ENCODE data around the gene NXF3.
A peak's percentile ranks its signal among the peaks of the same experiment; 100 is the strongest.
"Not testable (repeated sequence)": the region's sequence is repeated elsewhere in the genome, so short reads cannot be mapped to it uniquely, and the experiment has no call there.

The NXF3 gene

GRCh38 chrX:103092942-103093341 is at the start of gene NXF3:
Gene NXF3 (minus strand): TSS chrX:103093143. CDS start chrX:103093023, 120 bp downstream.
- DNase-seq, result no peak

- DNase-seq, result not testable (repeated sequence)
Observed at GRCh38 chrX:103136528-103136927, 43.6 kb upstream of the NXF3 start.

GRCh38 chrX:103124284-103124683 is 31.3 kb upstream of the NXF3 start:
- DNase-seq, result no peak

GRCh38 chrX:103120748-103121147 is 27.8 kb upstream of the NXF3 start:
- no peak for DNase-seq

GRCh38 chrX:103116970-103117369 is 24.0 kb upstream of the NXF3 start:
- not testable (repeated sequence) for DNase-seq

GRCh38 chrX:103109497-103109896 is 16.6 kb upstream of the NXF3 start:
- DNase-seq, result not testable (repeated sequence)

GRCh38 chrX:103107836-103108235 is 14.9 kb upstream of the NXF3 start:
- DNase-seq, result no peak

GRCh38 chrX:103107227-103107737 is 14.3 kb upstream of the NXF3 start:
- DNase-seq, result not testable (repeated sequence)

GRCh38 chrX:103104370-103104769 is 11.4 kb upstream of the NXF3 start:
- not testable (repeated sequence) for DNase-seq

- not testable (repeated sequence) for DNase-seq
Observed at GRCh38 chrX:103103866-103104265, 10.9 kb upstream of the NXF3 start.

GRCh38 chrX:103101299-103102042 is 8.5 kb upstream of the NXF3 start:
- DNase-seq, result no peak

- no peak for DNase-seq
Observed at GRCh38 chrX:103100484-103100883, 7.5 kb upstream of the NXF3 start.

- DNase-seq, result no peak
Observed at GRCh38 chrX:103099691-103100090, 6.7 kb upstream of the NXF3 start.

- DNase-seq, result no peak
Observed at GRCh38 chrX:103098488-103098887, 5.5 kb upstream of the NXF3 start.

- DNase-seq, result no peak
Observed at GRCh38 chrX:103081051-103081450, 11.9 kb downstream of the NXF3 start.

GRCh38 chrX:103073467-103073866 is 19.5 kb downstream of the NXF3 start:
- no peak for DNase-seq

- DNase-seq, result no peak
Observed at GRCh38 chrX:103066606-103067005, 26.3 kb downstream of the NXF3 start.

GRCh38 chrX:103063918-103064434 is 29.0 kb downstream of the NXF3 start, which contains the start of gene BEX1:
Gene BEX1 (minus strand): TSS chrX:103064171. CDS start chrX:103063274, 897 bp downstream.
- peak; percentile 93 for DNase-seq

- DNase-seq, result peak; percentile 71
Observed at GRCh38 chrX:103063191-103063845, 29.6 kb downstream of the NXF3 start.

GRCh38 chrX:103061486-103061885 is 31.5 kb downstream of the NXF3 start:
- DNase-seq, result no peak

- DNase-seq, result no peak
Observed at GRCh38 chrX:103056902-103057301, 36.0 kb downstream of the NXF3 start.

- DNase-seq, result no peak
Observed at GRCh38 chrX:103052625-103053024, 40.3 kb downstream of the NXF3 start.

GRCh38 chrX:103051260-103051789 is 41.6 kb downstream of the NXF3 start:
- DNase-seq, result peak; percentile 4

- DNase-seq, result not testable (repeated sequence)
Observed at GRCh38 chrX:103033371-103033770, 59.6 kb downstream of the NXF3 start.
